Left lung (tissue), 10 donors: ENCODE results near the gene ESR1. TPM values are rescaled to one million over a fixed set of nuclear protein-coding genes. Genes with fewer than 3 reads are reported as not detected.

Experiments used
- ATAC-seq: fragments of 200-7000 bp; cut with Tn5 transposase; one replicate; pipeline ENCODE4 v1.9.1; 2020; ENCODE audit warnings: moderate library complexity
- DNase-seq, 4 donors: peaks; one replicate each; pipeline ENCODE4 v3.0.0-alpha.2; 2013 to 2020
- H3K27ac ChIP-seq, 2 donors: fragments of 200-600 bp; sonication (generic) in 1 of 2; one replicate each; pipeline versions ENCODE4 v1.5.0 to v1.8.0; 2020 to 2021
- H3K27me3 ChIP-seq, 2 donors: fragments of 200-600 bp; sonication (generic) in 1 of 2; one replicate each; pipeline versions ENCODE4 v1.5.0 to v1.8.0; 2020 to 2021
- H3K36me3 ChIP-seq, 2 donors: fragments of 200-600 bp; sonication (generic) in 1 of 2; one replicate each; pipeline versions ENCODE4 v1.5.0 to v1.8.0; 2020 to 2021
- H3K4me1 ChIP-seq, 2 donors: fragments of 200-600 bp; one replicate each; pipeline ENCODE4 v1.8.0; 2021
- H3K4me3 ChIP-seq, 2 donors: fragments of 200-600 bp; sonication (generic) in 1 of 2; one replicate each; pipeline versions ENCODE4 v1.5.0 to v1.8.0; 2020 to 2021; ENCODE audit warnings: mild to moderate bottlenecking in 1 of 2
- H3K9me3 ChIP-seq, 2 donors: fragments of 200-600 bp; sonication (generic) in 1 of 2; one replicate each; pipeline versions ENCODE4 v1.5.0 to v1.8.0; 2020 to 2021
- intact Hi-C, 2 donors: fragments of 100-400 bp; cut with DNase I; formaldehyde crosslinking; loops; one replicate each; pipeline versions ENCODE4 v1.11.2 to v1.14.2; 2022
- polyA plus RNA-seq, 6 donors: library from polyadenylated mRNA; unstranded; fragments of 120-200 nt; gene quantifications; one replicate each; pipeline ENCODE4 v1.2.1, GENCODE V29; 2013; ENCODE audit not compliant: insufficient read length in 6 of 6
- total RNA-seq, 2 donors: library from RNA; stranded (reverse); fragmentation: NEBNext Ultra II Directional; extraction: Animal tissue kit (Norgen Biotek cat#: 25700); gene quantifications; one replicate each; pipeline ENCODE4 v1.2.1, GENCODE V29; 2021
- TF ChIP-seq, protein P1 (sequence below), 2 donors: fragments of 200-600 bp; sonication (generic) in 1 of 2; IDR thresholded peaks; one replicate each; pipeline versions ENCODE4 v1.5.0 to v1.8.0; 2021; ENCODE audit warnings: antibody characterized with exemption in 2 of 2
- donor health status: DM: no; HTN: yes; CAD: no.
- donor health status: DM: no; HTN: no; CAD: no.

Gene ESR1
- total and polyA plus RNA-seq, 8 donors, result 0.91 to 2.7 (median 1.7) TPM

DNA sequence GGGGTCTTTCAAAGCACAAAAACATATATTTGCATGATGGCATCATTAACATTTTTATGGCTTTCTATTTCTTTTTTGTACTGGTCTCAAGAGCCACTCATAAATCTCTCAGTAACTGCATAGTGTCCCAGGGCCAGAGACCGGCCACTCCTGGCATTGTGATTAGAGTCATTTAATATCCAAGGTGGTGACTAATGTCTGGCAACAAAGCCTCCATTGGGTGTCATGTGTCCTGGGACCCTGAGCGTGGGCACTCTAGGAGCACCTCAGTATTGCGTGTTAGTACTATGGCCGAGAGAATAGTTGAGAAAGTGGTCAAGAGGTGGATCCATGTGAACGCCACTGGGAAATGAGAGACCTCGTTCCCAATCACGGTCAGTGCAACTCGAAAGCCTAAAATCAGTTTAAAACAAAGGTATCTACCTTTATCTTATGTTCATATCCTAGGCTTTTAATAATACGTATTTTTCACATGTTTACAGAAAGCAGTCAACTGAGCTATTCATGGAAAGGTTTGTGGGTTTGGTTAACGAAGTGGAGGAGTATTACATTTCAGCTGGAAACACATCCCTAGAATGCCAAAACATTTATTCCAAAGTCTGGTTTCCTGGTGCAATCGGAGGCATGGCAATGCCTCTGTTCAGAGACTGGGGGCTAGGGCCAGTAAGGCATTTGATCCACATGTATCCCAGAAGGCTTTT is 2.7 kb upstream of the ESR1 start:
- no peak overlapping the region for H3K4me3 ChIP-seq
- DNase-seq, result no peak
- intact Hi-C loops, result no loop called here
- peaks cover 31 to 57% of the 10 kb centered on the region in 2 donors for H3K27me3 ChIP-seq
- H3K9me3 ChIP-seq, result no peaks in the 10 kb centered on the region
- peaks cover 9 to 21% of the 10 kb centered on the region in 2 donors for H3K4me1 ChIP-seq
- H3K27ac ChIP-seq, result no peak overlapping the region
- H3K36me3 ChIP-seq, result no peaks in the 10 kb centered on the region
- ATAC-seq, result no peak
- TF ChIP-seq, protein P1, sequence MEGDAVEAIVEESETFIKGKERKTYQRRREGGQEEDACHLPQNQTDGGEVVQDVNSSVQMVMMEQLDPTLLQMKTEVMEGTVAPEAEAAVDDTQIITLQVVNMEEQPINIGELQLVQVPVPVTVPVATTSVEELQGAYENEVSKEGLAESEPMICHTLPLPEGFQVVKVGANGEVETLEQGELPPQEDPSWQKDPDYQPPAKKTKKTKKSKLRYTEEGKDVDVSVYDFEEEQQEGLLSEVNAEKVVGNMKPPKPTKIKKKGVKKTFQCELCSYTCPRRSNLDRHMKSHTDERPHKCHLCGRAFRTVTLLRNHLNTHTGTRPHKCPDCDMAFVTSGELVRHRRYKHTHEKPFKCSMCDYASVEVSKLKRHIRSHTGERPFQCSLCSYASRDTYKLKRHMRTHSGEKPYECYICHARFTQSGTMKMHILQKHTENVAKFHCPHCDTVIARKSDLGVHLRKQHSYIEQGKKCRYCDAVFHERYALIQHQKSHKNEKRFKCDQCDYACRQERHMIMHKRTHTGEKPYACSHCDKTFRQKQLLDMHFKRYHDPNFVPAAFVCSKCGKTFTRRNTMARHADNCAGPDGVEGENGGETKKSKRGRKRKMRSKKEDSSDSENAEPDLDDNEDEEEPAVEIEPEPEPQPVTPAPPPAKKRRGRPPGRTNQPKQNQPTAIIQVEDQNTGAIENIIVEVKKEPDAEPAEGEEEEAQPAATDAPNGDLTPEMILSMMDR (IDR thresholded peaks at IDR 0.05), result no peak

DNA sequence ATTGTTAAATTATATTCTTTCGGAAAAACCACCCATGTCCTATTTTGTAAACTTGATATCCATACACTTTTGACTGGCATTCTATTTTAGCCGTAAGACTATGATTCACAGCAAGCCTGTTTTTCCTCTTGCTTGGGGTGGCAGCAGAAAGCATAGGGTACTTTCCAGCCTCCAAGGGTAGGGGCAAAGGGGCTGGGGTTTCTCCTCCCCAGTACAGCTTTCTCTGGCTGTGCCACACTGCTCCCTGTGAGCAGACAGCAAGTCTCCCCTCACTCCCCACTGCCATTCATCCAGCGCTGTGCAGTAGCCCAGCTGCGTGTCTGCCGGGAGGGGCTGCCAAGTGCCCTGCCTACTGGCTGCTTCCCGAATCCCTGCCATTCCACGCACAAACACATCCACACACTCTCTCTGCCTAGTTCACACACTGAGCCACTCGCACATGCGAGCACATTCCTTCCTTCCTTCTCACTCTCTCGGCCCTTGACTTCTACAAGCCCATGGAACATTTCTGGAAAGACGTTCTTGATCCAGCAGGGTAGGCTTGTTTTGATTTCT is 2.1 kb upstream of the ESR1 start:
- H3K9me3 ChIP-seq, result no peaks in the 10 kb centered on the region
- no peak overlapping the region for H3K4me3 ChIP-seq
- H3K27me3 ChIP-seq, result peaks cover 31 to 63% of the 10 kb centered on the region in 2 donors
- H3K36me3 ChIP-seq, result no peaks in the 10 kb centered on the region
- DNase-seq (peak in 1 of 4 donors; percentile 60), ATAC-seq (peak; percentile 14)
- peaks cover 9 to 21% of the 10 kb centered on the region in 2 donors for H3K4me1 ChIP-seq
- intact Hi-C loops, result no loop called here
- no peak overlapping the region for H3K27ac ChIP-seq
- TF ChIP-seq, protein P1 (IDR thresholded peaks at IDR 0.05), result no peak

DNA sequence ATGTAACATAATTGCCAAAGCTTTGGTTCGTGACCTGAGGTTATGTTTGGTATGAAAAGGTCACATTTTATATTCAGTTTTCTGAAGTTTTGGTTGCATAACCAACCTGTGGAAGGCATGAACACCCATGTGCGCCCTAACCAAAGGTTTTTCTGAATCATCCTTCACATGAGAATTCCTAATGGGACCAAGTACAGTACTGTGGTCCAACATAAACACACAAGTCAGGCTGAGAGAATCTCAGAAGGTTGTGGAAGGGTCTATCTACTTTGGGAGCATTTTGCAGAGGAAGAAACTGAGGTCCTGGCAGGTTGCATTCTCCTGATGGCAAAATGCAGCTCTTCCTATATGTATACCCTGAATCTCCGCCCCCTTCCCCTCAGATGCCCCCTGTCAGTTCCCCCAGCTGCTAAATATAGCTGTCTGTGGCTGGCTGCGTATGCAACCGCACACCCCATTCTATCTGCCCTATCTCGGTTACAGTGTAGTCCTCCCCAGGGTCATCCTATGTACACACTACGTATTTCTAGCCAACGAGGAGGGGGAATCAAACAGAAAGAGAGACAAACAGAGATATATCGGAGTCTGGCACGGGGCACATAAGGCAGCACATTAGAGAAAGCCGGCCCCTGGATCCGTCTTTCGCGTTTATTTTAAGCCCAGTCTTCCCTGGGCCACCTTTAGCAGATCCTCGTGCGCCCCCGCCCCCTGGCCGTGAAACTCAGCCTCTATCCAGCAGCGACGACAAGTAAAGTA is 547 bp upstream of the ESR1 start:
- DNase-seq, result no peak
- Histone ChIP-seq H3K27me3 (peaks cover 31 to 71% of the 10 kb centered on the region in 2 donors), H3K4me3 (peak overlapping the region in 1 of 2 donors; percentile 40), H3K4me1 (peaks cover 9 to 23% of the 10 kb centered on the region in 2 donors), H3K27ac (no peak overlapping the region), H3K36me3 (no peaks in the 10 kb centered on the region), H3K9me3 (no peaks in the 10 kb centered on the region)
- TF ChIP-seq, protein P1 (IDR thresholded peaks at IDR 0.05), result no peak
- no peak for ATAC-seq
- intact Hi-C loops, result no loop called here

DNA sequence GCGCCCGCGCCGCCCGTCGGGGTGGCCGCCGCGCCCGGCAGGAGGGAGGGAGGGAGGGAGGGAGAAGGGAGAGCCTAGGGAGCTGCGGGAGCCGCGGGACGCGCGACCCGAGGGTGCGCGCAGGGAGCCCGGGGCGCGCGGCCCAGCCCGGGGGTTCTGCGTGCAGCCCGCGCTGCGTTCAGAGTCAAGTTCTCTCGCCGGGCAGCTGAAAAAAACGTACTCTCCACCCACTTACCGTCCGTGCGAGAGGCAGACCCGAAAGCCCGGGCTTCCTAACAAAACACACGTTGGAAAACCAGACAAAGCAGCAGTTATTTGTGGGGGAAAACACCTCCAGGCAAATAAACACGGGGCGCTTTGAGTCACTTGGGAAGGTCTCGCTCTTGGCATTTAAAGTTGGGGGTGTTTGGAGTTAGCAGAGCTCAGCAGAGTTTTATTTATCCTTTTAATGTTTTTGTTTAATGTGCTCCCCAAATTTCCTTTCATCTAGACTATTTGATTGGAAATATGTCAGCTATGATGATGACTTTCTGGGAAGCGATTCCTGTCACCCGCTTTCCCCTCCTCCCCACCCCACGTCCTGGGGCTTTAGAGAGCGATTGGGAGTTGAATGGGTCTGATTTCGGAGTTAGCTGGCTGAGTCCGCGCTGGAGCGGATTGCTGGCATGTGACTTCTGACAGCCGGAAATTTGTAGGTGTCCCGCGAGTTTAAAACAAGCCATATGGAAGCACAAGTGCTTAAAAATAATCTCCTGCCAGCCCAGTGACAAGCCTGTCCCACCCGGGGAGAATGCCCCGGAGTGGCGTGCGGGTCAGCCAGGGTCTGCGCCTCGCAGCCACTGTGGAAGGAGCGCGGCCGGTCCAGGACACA is 1.1 kb downstream of the ESR1 start:
- ATAC-seq, result peak; percentile 49
- no peak overlapping the region for H3K27ac ChIP-seq
- H3K4me1 ChIP-seq, result peaks cover 9 to 23% of the 10 kb centered on the region in 2 donors
- no peaks in the 10 kb centered on the region for H3K36me3 ChIP-seq
- TF ChIP-seq, protein P1 (IDR thresholded peaks at IDR 0.05), result no peak
- peaks cover 37 to 77% of the 10 kb centered on the region in 2 donors for H3K27me3 ChIP-seq
- H3K4me3 ChIP-seq, result peak overlapping the region; percentile 27 to 40
- H3K9me3 ChIP-seq, result no peaks in the 10 kb centered on the region
- intact Hi-C loops, result no loop called here
- peak in 1 of 4 donors; percentile 50 for DNase-seq
